Activated CD4-positive, alpha-beta memory T cell treated with anti-CD3 and anti-CD28 coated beads for 36 hours (primary cell): ENCODE measurements around the gene LCE5A. TPM values are rescaled to one million over a fixed set of nuclear protein-coding genes. Genes with fewer than 3 reads are reported as not detected.

Source experiments
- CTCF ChIA-PET: fragments of 350-600 bp; sonication (Branson Sonifier 250); formaldehyde crosslinking; loops from one replicate; lab custom pipeline; 2021; ENCODE audit warnings: antibody characterized with exemption, inconsistent platforms; lab: Charles Lee
- POLR2A ChIA-PET: fragments of 350-600 bp; sonication (Branson Sonifier 250); formaldehyde crosslinking; loops from one replicate; lab custom pipeline; 2021; ENCODE audit warnings: antibody characterized with exemption; lab: Charles Lee
- DNase-seq: peaks from one replicate; pipeline ENCODE4 v3.0.0-alpha.2; 2020
- H3K27ac Mint-ChIP-seq: one replicate; pipeline ENCODE4 v1.8.0; 2021; ENCODE audit warnings: mixed read lengths
- H3K27me3 Mint-ChIP-seq: one replicate; pipeline ENCODE4 v1.8.0; 2021; ENCODE audit warnings: mixed read lengths
- H3K36me3 Mint-ChIP-seq: one replicate; pipeline ENCODE4 v1.8.0; 2021; ENCODE audit warnings: mixed read lengths
- H3K4me1 Mint-ChIP-seq: one replicate; pipeline ENCODE4 v1.8.0; 2021; ENCODE audit warnings: low read depth, mixed read lengths
- H3K4me3 Mint-ChIP-seq: one replicate; pipeline ENCODE4 v1.8.0; 2021; ENCODE audit warnings: mild to moderate bottlenecking, mixed read lengths
- H3K9me3 Mint-ChIP-seq: one replicate; pipeline ENCODE4 v1.8.0; 2021; ENCODE audit warnings: mixed read lengths
- intact Hi-C: fragments of 100-400 bp; cut with micrococcal nuclease; formaldehyde crosslinking; loops from one replicate; pipeline ENCODE4 v1.15.1; 2023
- total RNA-seq, 2 experiments: library from RNA; stranded (reverse); gene quantifications; one replicate each; pipeline ENCODE4 v1.2.3, GENCODE V29; 2021

LCE5A gene
- total RNA-seq, 2 experiments from 2014 or later: not detected

GRCh38 chr1:152497273-152497672, 13.3 kb upstream of the LCE5A start:
- no peaks in the 10 kb centered on the region for H3K4me1 Mint-ChIP-seq
- ChIA-PET POLR2A (no interaction called here), CTCF (interaction anchor here (1.5 kb wide), 1 partner anchor 17 kb away, joined by 3 read pairs; no protein-coding TSS in a partner anchor)
- H3K9me3 Mint-ChIP-seq: no peaks in the 10 kb centered on the region
- intact Hi-C loops: no loop called here
- DNase-seq: no peak
- no peaks in the 10 kb centered on the region for H3K36me3 Mint-ChIP-seq
- no peak overlapping the region for H3K27ac Mint-ChIP-seq
- peaks cover 10% of the 10 kb centered on the region for H3K27me3 Mint-ChIP-seq
- no peak overlapping the region for H3K4me3 Mint-ChIP-seq

- POLR2A ChIA-PET: no interaction called here
- H3K27ac Mint-ChIP-seq: no peak overlapping the region
- intact Hi-C loops: no loop called here
- H3K4me3 Mint-ChIP-seq: no peak overlapping the region
- no peak for DNase-seq
- peaks cover 6% of the 10 kb centered on the region for H3K27me3 Mint-ChIP-seq
- H3K9me3 Mint-ChIP-seq: no peaks in the 10 kb centered on the region
- no peaks in the 10 kb centered on the region for H3K36me3 Mint-ChIP-seq
- H3K4me1 Mint-ChIP-seq: no peaks in the 10 kb centered on the region
- CTCF ChIA-PET: no interaction called here
Measured at GRCh38 chr1:152501704-152502103, 8.9 kb upstream of the LCE5A start.

GRCh38 chr1:152502496-152503180, 8.0 kb upstream of the LCE5A start:
- H3K36me3 Mint-ChIP-seq: no peaks in the 10 kb centered on the region
- no peaks in the 10 kb centered on the region for H3K4me1 Mint-ChIP-seq
- POLR2A ChIA-PET: no interaction called here
- CTCF ChIA-PET: no interaction called here
- no peak for DNase-seq
- H3K27ac Mint-ChIP-seq: no peak overlapping the region
- intact Hi-C loops: no loop called here
- H3K27me3 Mint-ChIP-seq: peaks cover 6% of the 10 kb centered on the region
- H3K9me3 Mint-ChIP-seq: no peaks in the 10 kb centered on the region
- H3K4me3 Mint-ChIP-seq: no peak overlapping the region

GRCh38 chr1:152505083-152505482, 5.5 kb upstream of the LCE5A start:
- Mint-ChIP-seq H3K4me3 (no peak overlapping the region), H3K36me3 (no peaks in the 10 kb centered on the region), H3K9me3 (no peaks in the 10 kb centered on the region), H3K27ac (no peak overlapping the region), H3K4me1 (no peaks in the 10 kb centered on the region), H3K27me3 (peaks cover 8% of the 10 kb centered on the region)
- intact Hi-C loops: no loop called here
- ChIA-PET CTCF (interaction anchor here (1.4 kb wide), 1 partner anchor 20 kb away, joined by 3 read pairs; no protein-coding TSS in a partner anchor), POLR2A (no interaction called here)
- DNase-seq: no peak

GRCh38 chr1:152506899-152507498, 3.6 kb upstream of the LCE5A start:
- ChIA-PET CTCF (no interaction called here), POLR2A (no interaction called here)
- Mint-ChIP-seq H3K27ac (no peak overlapping the region), H3K4me3 (no peak overlapping the region), H3K4me1 (no peaks in the 10 kb centered on the region), H3K36me3 (no peaks in the 10 kb centered on the region), H3K27me3 (peaks cover 15% of the 10 kb centered on the region), H3K9me3 (no peaks in the 10 kb centered on the region)
- intact Hi-C loops: no loop called here
- DNase-seq: no peak

- Mint-ChIP-seq H3K9me3 (no peaks in the 10 kb centered on the region), H3K27ac (no peak overlapping the region), H3K4me1 (peaks cover 6% of the 10 kb centered on the region), H3K4me3 (no peak overlapping the region), H3K27me3 (peaks cover 44% of the 10 kb centered on the region), H3K36me3 (no peaks in the 10 kb centered on the region)
- CTCF ChIA-PET: no interaction called here
- intact Hi-C loops: no loop called here
- POLR2A ChIA-PET: no interaction called here
- no peak for DNase-seq
Measured at GRCh38 chr1:152511596-152511995, 993 bp downstream of the LCE5A start.

- no peak for DNase-seq
- H3K4me1 Mint-ChIP-seq: peaks cover 6% of the 10 kb centered on the region
- no peaks in the 10 kb centered on the region for H3K9me3 Mint-ChIP-seq
- no peaks in the 10 kb centered on the region for H3K36me3 Mint-ChIP-seq
- POLR2A ChIA-PET: no interaction called here
- CTCF ChIA-PET: no interaction called here
- no peak overlapping the region for H3K27ac Mint-ChIP-seq
- intact Hi-C loops: no loop called here
- H3K27me3 Mint-ChIP-seq: peaks cover 51% of the 10 kb centered on the region
- no peak overlapping the region for H3K4me3 Mint-ChIP-seq
Measured at GRCh38 chr1:152513081-152513480, 2.5 kb downstream of the LCE5A start.

- no peaks in the 10 kb centered on the region for H3K9me3 Mint-ChIP-seq
- no peak overlapping the region for H3K4me3 Mint-ChIP-seq
- no peaks in the 10 kb centered on the region for H3K36me3 Mint-ChIP-seq
- intact Hi-C loops: no loop called here
- H3K27me3 Mint-ChIP-seq: peaks cover 49% of the 10 kb centered on the region
- ChIA-PET CTCF (interaction anchor here (1.2 kb wide), 1 partner anchor 18 kb away, joined by 3 read pairs; no protein-coding TSS in a partner anchor), POLR2A (no interaction called here)
- H3K4me1 Mint-ChIP-seq: peaks cover 6% of the 10 kb centered on the region
- no peak overlapping the region for H3K27ac Mint-ChIP-seq
- DNase-seq: no peak
Measured at GRCh38 chr1:152514715-152515433, 4.3 kb downstream of the LCE5A start.

- DNase-seq: no peak
- ChIA-PET CTCF (interaction anchor here (1.2 kb wide), 1 partner anchor 18 kb away, joined by 3 read pairs; no protein-coding TSS in a partner anchor), POLR2A (no interaction called here)
- intact Hi-C loops: no loop called here
- no peak overlapping the region for H3K27ac Mint-ChIP-seq
- H3K36me3 Mint-ChIP-seq: no peaks in the 10 kb centered on the region
- peaks cover 49% of the 10 kb centered on the region for H3K27me3 Mint-ChIP-seq
- H3K4me3 Mint-ChIP-seq: no peak overlapping the region
- no peaks in the 10 kb centered on the region for H3K9me3 Mint-ChIP-seq
- H3K4me1 Mint-ChIP-seq: peaks cover 6% of the 10 kb centered on the region
Measured at GRCh38 chr1:152515434-152515783, 4.8 kb downstream of the LCE5A start.

GRCh38 chr1:152516082-152516481, 5.5 kb downstream of the LCE5A start:
- no peak for DNase-seq
- peaks cover 45% of the 10 kb centered on the region for H3K27me3 Mint-ChIP-seq
- ChIA-PET POLR2A (no interaction called here), CTCF (interaction anchor here (1.2 to 1.4 kb wide), 2 partner anchors 17 to 36 kb away, joined by 3 read pairs; no protein-coding TSS in a partner anchor)
- no peak overlapping the region for H3K27ac Mint-ChIP-seq
- peaks cover 6% of the 10 kb centered on the region for H3K4me1 Mint-ChIP-seq
- H3K4me3 Mint-ChIP-seq: no peak overlapping the region
- intact Hi-C loops: no loop called here
- no peaks in the 10 kb centered on the region for H3K9me3 Mint-ChIP-seq
- no peaks in the 10 kb centered on the region for H3K36me3 Mint-ChIP-seq

- DNase-seq: no peak
- POLR2A ChIA-PET: no interaction called here
- H3K4me1 Mint-ChIP-seq: peaks cover 6% of the 10 kb centered on the region
- no peak overlapping the region for H3K4me3 Mint-ChIP-seq
- H3K36me3 Mint-ChIP-seq: no peaks in the 10 kb centered on the region
- H3K9me3 Mint-ChIP-seq: no peaks in the 10 kb centered on the region
- no peak overlapping the region for H3K27ac Mint-ChIP-seq
- peaks cover 37% of the 10 kb centered on the region for H3K27me3 Mint-ChIP-seq
- intact Hi-C loops: no loop called here
- CTCF ChIA-PET: interaction anchor here (1.4 kb wide), 1 partner anchor 37 kb away, joined by 3 read pairs; no protein-coding TSS in a partner anchor
Measured at GRCh38 chr1:152517237-152517811, 6.7 kb downstream of the LCE5A start.

GRCh38 chr1:152519851-152520250, 9.2 kb downstream of the LCE5A start:
- Mint-ChIP-seq H3K27ac (no peak overlapping the region), H3K27me3 (peaks cover 24% of the 10 kb centered on the region), H3K36me3 (no peaks in the 10 kb centered on the region), H3K9me3 (no peaks in the 10 kb centered on the region), H3K4me1 (peaks cover 3% of the 10 kb centered on the region), H3K4me3 (no peak overlapping the region)
- DNase-seq: no peak
- ChIA-PET CTCF (no interaction called here), POLR2A (no interaction called here)
- intact Hi-C loops: no loop called here
